Subcutaneous adipose tissue (tissue), 4 donors: ENCODE results near the gene CAMTA2. TPM values are rescaled to one million over a fixed set of nuclear protein-coding genes. Genes with fewer than 3 reads are reported as not detected.

ENCODE experiments used
- CTCF ChIP-seq: fragments of 450-650 bp; IDR thresholded peaks from one replicate; pipeline ENCODE4 v1.5.1; 2016; ENCODE audit warnings: low read depth, mild to moderate bottlenecking, control low read depth, antibody characterized with exemption, moderate library complexity
- total RNA-seq, 4 donors: library from RNA; depleted of rRNA; stranded (reverse); fragments of >200 nt; gene quantifications; one replicate each; pipeline ENCODE4 v1.1.0, GENCODE V29; 2016

The CAMTA2 gene
- total RNA-seq, 4 donors from 2014 or later = 11.4 to 21.9 (median 17.5) TPM

GRCh38 chr17:5031365-5032082 is 44.0 kb upstream of the CAMTA2 start:
- no peak for TF ChIP-seq CTCF

- no peak for TF ChIP-seq CTCF
Measured at GRCh38 chr17:5027916-5028315, 40.4 kb upstream of the CAMTA2 start.

- TF ChIP-seq CTCF = no peak
Measured at GRCh38 chr17:5027299-5027698, 39.8 kb upstream of the CAMTA2 start.

- no peak for TF ChIP-seq CTCF
Measured at GRCh38 chr17:5024604-5025003, 37.1 kb upstream of the CAMTA2 start.

GRCh38 chr17:5023588-5024147 is 36.2 kb upstream of the CAMTA2 start:
- TF ChIP-seq CTCF = no peak

- TF ChIP-seq CTCF = no peak
Measured at GRCh38 chr17:5022171-5022711, 34.8 kb upstream of the CAMTA2 start.

- TF ChIP-seq CTCF = no peak
Measured at GRCh38 chr17:5020502-5021023, 33.1 kb upstream of the CAMTA2 start.
